GM10248 (cell line): ENCODE data around the gene FHOD3.

Experiments used
- CTCF ChIA-PET: fragments of 300-600 bp; sonication (Branson Sonifier 250); formaldehyde crosslinking; extraction: SDS; loops from one replicate; lab custom pipeline; 2021; ENCODE audit warnings: antibody characterized with exemption; lab: Yijun Ruan, JAX
- POLR2A ChIA-PET: fragments of 350-650 bp; sonication (Branson Sonifier 250); formaldehyde crosslinking; extraction: SDS; loops from one replicate; lab custom pipeline; 2020; ENCODE audit warnings: antibody characterized with exemption; lab: Yijun Ruan, JAX
- DNase-seq: peaks from one replicate; pipeline ENCODE4 v3.0.0; 2012; ENCODE audit errors: extremely low spot score
- CTCF ChIP-seq: IDR thresholded peaks from 2 replicates; pipeline ENCODE4 v1.5.1; 2012; ENCODE audit warnings: mild to moderate bottlenecking, low read depth; ENCODE audit errors: extremely low read depth, missing control alignments, control extremely low read depth

The FHOD3 gene

GRCh38 chr18:36381075-36381474, 83.6 kb downstream of the FHOD3 start:
- ChIA-PET POLR2A (no interaction called here), CTCF (interaction anchor here (1.6 kb wide), 1 partner anchor 19 kb away, joined by 3 read pairs; no protein-coding TSS in a partner anchor)
- DNase-seq = no peak
- no peak for TF ChIP-seq CTCF

GRCh38 chr18:36382854-36383253, 85.3 kb downstream of the FHOD3 start:
- ChIA-PET POLR2A (no interaction called here), CTCF (interaction anchor here (1.0 to 1.4 kb wide), 2 partner anchors 8 to 15 kb away, joined by 3 read pairs; no protein-coding TSS in a partner anchor)
- no peak for TF ChIP-seq CTCF
- DNase-seq = no peak

- no peak for DNase-seq
- ChIA-PET POLR2A (no interaction called here), CTCF (interaction anchor here (1.3 kb wide), 1 partner anchor 45 kb away, joined by 3 read pairs; no protein-coding TSS in a partner anchor)
- no peak for TF ChIP-seq CTCF
Measured at GRCh38 chr18:36386150-36386920, 88.8 kb downstream of the FHOD3 start.

GRCh38 chr18:36387310-36387709, 89.8 kb downstream of the FHOD3 start:
- CTCF ChIA-PET = interaction anchor here (0.7 to 1.3 kb wide), 3 partner anchors 10 to 46 kb away, joined by 3 to 4 read pairs (median 3); no protein-coding TSS in a partner anchor

GRCh38 chr18:36388310-36388709, 90.8 kb downstream of the FHOD3 start:
- ChIA-PET POLR2A (no interaction called here), CTCF (interaction anchor here (1.1 kb wide), 1 partner anchor 11 kb away, joined by 4 read pairs; no protein-coding TSS in a partner anchor)
- no peak for TF ChIP-seq CTCF
- DNase-seq = no peak

More at GRCh38 chr18:36387310-36387709, 89.8 kb downstream of the FHOD3 start:
- TF ChIP-seq CTCF = no peak
- POLR2A ChIA-PET = no interaction called here
- DNase-seq = no peak

GRCh38 chr18:36389027-36389426, 91.5 kb downstream of the FHOD3 start:
- POLR2A ChIA-PET = no interaction called here
- CTCF ChIA-PET = interaction anchor here (1.9 kb wide), 1 partner anchor 10 kb away, joined by 4 read pairs; no protein-coding TSS in a partner anchor
- TF ChIP-seq CTCF = no peak
- no peak for DNase-seq
